GM21367 (cell line): ENCODE measurements around the gene PTPN14.

Experiments
- ATAC-seq: cut with Tn5 transposase; IDR thresholded peaks from one replicate; pipeline ENCODE4 v1.9.1; 2021; ENCODE audit not compliant: unreplicated experiment

The PTPN14 gene

DNA sequence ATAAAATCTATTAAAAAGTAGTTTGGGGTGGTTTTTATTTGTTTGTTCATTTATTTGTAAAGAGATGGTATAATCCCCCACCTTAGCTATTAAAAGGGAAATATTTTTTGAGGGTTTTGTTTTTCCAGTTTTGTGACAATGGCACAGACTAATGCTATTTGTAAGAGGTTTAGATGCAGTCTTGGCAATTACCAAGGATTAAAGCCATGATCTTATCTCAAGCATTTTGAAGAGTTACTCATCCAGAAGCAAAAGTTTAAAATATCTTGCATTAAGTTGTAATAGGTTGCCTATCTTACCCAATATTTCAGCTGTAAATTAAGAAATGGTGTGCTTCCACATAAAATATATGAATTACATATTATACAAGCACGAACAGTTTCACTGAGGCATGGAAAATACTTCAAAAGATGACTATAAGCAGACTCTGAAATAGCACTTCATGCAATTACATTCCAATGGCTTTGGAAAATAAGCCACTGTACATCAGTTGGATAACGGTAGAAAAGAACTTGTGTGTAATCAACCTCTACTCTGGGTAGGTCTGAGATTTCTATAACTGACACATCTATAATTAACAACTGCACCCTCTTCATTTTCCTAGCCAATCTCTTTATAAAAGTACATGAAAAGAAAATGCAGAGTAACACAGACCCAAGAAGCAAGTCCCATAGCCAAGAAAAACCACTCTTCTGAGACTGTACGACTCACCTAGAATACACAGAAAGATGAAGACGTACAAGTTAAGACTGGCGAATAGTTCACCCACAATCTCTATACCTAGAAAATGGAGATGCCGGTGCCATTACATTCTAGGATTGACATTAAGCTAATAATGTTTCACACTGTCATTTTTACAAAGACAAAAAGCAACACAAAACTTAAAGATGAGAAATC is 95.2 kb downstream of the PTPN14 start:
- no peak for ATAC-seq

DNA sequence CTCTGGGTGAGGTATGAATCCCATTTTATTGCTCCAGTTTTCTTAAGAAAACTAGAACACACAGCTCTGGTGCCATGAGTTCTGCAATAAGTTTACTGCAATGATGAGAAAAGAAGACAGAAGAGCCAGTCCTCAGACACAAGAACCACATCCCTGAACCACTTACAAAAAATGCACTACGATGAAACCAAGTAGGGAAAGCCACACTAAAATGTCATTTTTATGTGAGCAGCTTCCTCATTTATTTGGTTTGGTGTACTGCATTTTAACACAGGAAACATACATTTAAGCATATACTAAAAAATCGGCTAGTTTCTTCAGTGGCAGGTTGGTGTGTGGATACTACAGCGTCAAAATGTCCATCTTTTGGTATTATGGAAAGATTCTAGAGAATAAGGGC is 95.9 kb downstream of the PTPN14 start:
- no peak for ATAC-seq

DNA sequence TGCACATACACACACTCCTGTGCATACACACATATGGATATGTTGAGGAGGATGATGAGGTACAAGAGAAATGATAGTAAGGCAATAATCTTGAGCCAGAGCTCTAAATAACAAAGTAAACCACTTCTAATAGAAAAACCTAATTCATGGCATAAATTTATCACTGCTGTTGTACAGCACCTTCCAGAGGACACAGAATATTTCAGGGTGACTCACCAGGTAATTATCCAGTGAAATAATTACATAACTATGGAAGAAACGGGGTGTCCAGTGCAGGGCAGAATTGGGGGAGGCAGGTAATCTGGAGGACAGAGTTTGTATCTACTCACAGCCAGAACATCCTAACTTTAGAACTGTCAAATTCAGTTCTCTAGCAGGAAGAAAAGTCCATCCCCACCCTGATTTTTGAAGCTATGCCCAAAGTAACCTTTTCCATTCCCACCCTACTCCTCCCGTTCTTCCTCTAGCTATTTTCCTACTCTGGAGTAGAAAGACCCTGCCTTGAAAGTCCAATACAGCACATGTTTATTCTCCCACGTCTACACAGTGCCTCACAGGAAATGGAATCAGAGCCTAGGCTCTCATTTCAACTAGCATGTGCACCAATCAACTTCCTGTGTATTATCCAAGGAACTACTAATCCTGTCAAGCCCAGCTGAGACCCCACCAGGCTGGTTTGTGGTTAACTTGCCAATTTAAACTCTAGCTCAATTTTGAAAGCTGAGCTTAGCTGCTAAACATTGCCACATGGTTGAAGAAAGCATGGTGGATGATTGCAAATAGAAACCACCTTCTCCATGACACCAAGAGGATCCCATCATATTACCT is 96.6 kb downstream of the PTPN14 start:
- ATAC-seq = no peak

DNA sequence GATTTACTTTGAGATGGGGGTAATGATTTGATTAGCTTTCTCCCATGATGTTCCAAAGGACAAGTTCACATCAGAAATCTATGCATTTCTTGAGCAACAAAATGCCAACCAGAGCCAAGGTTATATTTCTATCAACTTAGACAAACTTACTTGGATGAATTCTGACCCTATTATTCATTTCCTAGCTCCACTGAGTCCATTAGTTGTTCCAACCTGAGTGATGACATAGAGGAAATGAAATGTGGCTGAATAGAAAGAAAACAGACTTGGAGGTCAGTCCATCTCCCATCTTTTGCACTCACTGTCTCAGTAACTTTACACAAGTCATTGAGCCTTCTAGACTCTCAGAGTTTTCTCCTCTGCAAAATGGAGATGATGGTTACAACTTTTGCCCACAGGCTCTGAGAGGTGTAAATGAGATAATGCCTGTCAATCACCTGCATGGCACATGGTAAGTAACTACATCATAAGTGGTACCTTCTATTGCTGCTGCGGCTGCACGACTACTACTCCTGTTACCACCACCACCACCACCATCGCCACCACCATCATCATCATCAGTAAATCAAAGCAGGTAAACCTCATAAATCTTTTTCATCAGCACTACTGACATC is 98.2 kb downstream of the PTPN14 start:
- no peak for ATAC-seq

DNA sequence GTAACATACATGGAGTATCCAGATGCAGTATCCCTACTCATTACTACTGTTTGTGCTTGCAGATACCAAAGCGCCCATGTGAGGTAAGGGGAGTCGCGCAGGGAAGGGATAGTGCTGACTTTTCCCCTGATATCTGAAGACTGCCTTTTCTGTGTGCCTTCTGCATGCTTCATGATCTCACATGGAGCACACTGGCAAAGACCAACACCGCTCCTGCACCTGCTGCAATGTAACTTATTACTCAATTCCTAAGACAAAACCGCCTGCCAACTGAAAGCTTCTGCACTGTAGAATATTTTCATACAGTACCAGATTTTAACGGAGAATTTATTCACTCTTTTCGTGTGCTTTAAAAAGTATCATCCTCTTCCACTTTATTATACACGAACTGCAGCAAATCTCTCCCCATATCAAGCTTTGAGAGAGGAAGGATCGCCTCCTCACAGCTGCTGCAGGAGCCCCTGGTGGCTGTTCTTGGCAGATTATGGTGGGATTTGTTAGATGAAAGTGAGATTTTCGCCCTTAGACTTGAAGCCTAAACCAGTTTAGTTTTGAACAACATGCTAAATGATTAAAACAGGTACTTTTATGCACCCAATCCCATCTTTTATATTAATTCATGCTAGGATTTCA is 99.1 kb downstream of the PTPN14 start:
- ATAC-seq = no peak

DNA sequence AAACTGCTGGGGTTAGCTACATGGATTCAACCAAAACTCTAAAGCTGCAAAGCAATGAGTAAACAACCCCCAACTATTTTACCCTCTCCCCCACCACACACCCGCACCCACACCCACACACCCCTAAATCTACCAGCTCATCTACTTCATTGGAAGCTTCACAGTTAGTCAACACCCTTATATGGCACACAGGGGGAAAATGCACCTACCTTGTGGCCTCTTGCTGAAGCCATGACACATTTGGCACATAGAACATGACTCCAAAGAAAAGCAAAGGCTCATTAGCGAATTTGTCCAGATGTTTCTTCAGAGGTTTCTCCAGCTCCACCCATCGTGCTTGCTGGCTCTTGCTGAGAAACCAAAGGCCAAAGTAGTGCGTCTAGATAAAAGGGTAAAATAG is 99.8 kb downstream of the PTPN14 start:
- ATAC-seq = no peak

DNA sequence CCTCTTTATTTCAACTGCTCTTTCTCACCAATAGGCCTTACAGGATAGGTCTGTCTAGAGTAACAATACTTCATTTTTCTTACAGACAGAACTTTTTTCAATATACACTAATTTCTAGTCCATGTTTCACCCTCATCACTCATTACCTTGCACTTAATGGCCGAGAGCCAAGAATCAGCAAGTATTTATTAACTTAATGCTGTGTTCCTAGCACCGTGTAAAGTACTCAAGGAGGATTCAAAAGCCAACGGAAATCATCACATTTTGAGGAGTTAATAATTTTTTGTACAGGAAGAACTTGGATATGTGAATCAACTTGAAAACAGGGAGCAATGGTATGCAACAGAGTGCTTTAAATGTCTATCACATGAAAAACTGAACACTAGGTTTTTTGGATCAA is 102.0 kb downstream of the PTPN14 start:
- ATAC-seq = no peak

DNA sequence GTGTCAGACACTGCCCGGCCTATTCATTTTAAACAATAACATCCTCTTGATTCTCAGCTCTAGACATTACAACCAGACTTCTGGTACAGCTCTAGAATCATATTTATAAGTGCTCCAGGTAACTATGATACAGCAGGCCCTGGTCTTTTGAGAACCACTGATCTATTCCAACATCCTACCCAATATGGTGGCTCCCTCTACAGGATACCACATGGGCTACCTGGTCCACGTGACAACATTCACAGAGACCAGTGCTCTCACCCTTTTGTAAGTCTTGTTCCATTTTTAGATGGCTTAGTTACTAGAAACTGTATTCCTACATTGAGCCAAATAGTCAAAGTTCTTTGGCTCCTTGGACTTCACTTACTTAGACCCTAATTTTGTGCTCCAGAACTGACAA is 102.9 kb downstream of the PTPN14 start:
- no peak for ATAC-seq

DNA sequence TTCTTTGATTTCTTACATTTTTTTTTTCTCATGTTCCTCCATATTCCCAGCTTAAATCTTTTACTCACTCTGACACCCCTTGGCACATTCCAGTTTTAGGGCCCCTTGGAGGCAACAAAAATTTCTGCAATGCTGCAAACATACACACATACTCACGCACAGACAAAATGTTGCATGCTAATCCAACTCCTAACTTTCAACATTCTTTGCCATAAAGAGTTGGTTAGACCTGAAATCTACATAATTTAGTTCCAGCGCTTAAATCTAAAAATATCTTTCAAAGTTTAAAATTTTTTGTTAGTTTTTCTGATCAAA is 103.9 kb downstream of the PTPN14 start:
- ATAC-seq = no peak

DNA sequence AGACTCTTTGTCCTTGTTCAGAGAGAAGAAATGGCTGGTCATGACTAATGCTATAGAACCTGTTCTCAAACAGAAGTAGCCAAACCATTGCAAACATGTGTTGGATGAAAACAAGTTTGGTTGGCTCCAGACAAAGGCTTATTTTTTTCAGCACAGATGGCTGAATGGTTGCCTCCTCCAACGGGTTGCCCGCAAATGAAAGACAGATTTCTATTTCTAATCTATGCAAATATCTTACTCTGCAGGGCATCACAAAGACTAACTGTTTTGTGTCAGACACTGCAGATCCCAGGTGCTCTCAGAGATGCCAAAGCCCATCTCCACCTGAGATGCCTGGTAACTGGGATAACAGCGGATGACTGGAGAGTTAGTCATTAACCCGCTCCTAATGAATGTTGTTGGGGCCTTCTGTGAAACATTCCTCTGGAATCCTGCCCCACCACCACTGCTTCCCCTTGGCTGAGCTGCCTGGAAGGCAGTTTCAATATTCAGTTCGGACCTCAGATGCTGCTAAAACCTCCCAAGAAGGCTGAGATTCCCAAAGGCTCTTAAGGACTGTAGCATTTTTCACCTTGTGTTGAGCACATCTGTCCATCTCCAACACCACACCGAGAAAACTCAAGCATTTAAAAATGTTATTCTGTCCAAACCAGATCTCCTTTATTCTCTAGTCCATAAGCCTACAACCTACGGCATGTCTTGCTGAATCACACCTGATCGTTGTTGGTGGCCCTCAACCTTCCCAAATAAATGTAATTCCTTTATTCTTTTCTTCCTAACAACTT is 104.4 kb downstream of the PTPN14 start:
- ATAC-seq = peak; percentile 59

DNA sequence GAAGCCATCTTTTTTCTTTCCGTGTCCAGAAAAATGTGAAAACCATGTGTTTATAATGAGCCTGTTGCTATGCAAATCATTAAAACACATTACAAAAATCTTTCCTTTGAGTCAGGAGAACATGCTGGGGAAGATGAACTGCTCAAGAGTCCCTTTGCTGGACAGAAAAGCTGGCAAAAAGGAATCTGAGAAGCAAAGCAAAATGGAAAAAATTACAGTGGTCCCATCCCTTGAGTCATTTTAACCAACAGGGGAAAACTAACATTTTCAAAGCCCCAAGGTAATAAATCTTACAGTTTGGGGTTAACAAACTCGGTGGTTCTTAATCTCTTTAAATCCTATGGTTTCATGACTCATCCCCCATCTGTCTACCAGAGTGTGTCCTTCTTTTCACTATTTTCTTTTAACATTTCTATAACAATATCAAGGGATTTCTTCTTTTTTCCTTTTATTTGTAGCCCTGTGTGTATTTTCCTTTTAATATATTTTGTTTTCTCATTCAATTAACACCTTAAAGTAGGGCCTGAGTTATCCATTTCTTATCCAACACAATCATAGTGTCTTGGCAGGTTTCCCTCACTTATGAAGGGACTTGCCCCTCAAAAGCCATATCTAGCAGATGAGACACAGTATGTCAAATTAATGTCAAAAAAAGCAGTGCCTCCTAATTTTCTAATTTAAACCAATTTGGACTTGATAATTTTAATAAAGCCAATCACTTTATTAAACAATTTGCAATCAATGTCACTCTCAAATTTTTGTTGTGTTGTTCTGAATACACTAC is 105.4 kb downstream of the PTPN14 start:
- ATAC-seq = no peak

DNA sequence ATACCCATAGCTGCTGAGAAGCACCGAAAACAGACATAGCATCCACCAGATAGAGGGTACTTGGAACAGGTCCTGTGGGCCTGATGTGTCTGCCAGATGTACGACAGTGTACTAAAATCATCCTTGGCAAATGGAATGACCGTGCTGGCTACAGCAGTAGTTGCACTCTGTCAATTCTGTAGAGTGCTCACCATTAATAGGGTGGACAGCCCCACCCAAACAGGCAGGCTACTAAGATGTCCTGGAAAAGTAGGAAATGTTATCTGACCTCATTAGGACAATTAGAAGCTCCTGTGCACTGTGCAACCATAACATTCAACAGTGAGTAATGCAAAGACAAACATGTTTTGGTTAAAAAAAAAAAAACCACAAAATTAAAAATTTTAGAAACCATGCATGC is 106.2 kb downstream of the PTPN14 start:
- no peak for ATAC-seq

DNA sequence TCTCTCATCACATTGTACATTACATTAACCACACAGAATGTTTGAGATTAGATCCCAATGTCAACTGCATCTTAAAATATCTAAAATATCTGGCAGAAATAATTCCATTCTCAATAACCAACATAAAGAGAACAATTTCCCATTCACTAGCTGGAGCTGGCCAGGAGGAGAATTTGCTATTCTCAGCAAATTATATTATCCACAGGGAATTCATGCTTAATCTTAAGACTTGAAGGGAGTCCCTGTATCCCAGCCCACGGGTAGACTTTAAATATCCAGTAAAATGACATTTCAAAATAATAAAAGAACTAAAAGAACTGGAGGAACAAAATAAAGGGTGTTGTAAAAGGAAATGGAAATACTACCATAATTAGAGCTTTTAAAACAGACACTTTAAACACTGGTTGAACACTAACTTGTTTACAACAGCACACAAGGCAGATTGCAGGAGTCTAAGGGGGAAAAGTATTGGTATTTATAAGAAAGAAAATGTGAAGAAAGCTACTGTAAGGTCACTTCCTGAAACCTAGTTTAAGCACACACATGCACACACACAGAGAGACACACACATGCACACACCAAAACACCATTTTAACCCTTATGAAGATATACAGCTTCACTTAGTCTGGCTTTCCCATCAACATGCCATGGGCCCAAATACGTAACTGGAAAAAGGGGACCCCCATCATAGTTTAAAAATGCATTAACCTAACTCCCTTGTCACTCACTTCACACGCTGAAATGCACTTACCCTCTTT is 107.0 kb downstream of the PTPN14 start:
- ATAC-seq = no peak

DNA sequence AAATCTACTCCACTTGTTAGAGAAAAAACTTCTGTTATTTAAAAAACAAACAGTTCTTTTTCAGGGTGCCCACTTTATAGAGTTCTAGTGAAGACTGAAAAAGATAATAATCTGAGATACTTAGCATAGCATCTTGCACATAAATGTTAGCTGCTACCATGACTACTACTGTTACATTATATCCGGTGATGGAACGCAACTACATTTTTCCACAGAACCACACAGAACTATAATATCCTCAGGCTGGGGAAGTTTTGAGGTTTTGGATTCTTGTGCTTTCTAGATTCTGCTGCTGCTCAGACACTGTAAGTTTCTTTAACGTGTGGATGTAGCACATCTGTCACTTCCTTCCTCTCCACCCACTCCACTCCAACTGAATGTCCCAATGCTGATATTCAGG is 110.3 kb downstream of the PTPN14 start:
- no peak for ATAC-seq

DNA sequence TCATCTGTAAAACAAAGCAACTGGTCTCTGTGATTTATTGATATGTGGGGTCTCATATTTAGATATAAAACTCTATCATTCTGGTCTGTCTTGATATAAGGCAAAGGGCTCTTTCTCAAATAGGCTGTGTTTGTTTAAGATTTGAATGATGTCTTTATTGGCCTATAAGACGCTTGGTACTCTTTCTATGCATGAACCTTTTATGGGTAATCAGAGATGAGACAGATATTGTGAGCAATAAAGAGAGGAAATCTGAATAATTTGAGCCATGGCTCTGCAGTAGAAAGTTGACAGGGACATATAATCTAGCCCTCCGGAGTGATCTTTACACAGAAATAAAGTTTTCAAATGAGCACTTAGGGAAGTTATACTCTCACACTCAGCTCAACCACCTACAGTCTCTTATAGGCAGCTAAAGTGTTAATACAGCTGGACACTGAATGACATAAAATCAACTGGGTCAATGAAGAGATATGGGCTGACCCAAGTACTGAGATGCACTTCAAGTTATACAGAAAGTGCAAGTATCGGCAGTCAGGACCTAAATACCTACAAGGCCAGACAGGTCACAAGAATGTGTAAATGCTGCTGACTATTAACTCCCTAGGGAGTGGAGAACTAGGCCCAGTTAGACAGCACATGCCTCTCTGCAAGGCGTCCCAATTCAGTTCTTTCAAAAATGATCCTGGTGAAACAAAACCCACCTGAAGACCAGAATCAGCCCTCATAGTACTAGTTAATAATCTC is 111.0 kb downstream of the PTPN14 start:
- no peak for ATAC-seq

DNA sequence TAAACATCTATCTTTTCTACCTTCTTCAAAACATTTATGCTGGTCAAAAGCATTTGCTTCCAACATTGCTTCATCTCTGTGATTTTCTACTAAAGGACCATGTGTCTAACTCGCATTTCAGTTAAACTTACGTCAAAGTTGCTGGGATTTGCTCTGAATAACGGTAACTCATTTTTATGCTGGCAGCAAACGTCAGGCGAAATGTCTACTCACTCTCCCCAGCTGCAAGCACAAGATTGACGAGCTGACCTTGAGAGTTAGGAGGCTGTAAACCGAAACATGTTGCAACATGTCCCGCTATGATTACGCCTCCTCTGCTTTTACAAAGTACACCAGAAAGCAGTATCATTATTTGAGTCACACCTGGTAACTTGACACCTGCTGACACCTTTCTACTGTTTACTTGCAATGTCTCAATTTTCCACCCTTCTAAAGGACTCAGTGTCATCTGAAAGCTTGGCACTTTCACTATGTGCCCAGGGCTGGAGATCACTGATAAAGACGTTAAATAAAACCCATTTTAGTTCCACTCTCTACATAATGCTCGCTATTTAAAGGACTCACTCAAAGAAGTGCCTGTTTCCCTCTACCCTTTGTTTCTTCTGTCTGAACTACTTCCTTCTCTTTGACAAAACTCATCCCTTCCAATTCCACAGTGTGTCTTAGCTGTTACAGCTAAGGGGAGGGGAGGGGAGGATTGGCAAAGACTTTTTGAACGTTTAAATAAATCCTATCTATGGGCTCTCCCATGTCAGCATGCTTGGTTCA is 111.9 kb downstream of the PTPN14 start:
- ATAC-seq = peak; percentile 81

DNA sequence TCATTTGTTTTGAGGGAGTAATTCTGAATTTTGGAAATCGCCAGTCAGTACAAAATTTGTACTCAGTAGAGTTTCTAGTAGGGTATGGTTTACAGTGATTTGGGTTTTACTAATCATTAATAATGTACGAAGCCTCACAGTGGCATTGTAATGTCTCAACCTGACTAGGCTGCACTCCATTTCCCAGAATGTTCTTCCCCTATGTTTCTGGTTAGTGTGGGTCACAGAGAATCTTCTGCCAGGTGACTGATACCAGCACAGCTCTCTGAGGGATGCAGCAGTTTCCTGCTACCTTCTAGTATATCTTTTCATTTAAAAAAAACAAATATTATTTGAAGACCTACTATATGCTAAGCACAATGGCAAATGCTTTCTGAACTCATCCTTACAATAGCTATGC is 112.9 kb downstream of the PTPN14 start:
- no peak for ATAC-seq

DNA sequence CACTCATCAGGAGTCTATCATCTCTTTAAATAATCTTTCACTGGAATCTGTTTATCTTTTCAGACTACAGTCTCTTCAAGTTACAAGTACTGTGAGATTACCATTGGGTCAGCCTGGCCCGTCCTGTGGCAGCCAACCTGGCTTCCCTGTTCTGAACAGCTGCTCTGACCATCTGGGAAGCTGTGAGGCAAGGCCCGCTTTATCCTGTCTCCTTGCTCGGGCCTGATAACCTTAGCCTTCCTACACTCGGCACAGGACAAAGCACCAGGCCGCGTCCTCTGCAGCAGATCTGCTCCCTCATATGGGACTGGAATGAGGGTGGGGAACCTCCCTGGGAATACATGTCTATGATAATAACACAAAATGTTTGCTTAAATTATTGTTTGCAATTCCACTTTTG is 113.3 kb downstream of the PTPN14 start:
- ATAC-seq = no peak
